ENCODE results near the gene RAPGEF6. TPM values are rescaled to one million over a fixed set of nuclear protein-coding genes. Genes with fewer than 3 reads are reported as not detected.
A peak's percentile ranks its signal among the peaks of the same experiment; 100 is the strongest.
"Not testable (repeated sequence)": the region's sequence is repeated elsewhere in the genome, so short reads cannot be mapped to it uniquely, and the experiment has no call there.

RAPGEF6 gene
- total RNA-seq, 1 donor from 2014 or later = 8.6 TPM

DNA sequence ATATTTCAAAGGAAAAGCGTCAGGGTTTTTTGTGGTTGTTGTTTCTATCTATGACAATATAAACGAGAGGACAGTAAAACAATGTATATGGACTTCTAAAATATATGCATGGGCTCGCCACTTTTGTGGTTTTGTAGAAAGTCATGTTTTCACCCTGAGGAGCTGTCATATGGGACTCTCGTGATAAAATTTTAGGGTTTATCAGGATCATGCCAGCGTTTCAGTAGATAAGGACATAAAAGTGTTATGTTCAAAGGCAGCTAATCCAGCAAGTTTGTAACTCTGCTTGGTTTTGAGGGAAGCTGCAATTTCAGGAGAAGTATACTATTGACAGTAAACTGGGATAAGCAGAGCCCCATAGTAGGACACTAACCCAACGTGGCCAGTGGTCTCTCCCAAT is 250.9 kb downstream of the RAPGEF6 start:
- no peak for ATAC-seq

DNA sequence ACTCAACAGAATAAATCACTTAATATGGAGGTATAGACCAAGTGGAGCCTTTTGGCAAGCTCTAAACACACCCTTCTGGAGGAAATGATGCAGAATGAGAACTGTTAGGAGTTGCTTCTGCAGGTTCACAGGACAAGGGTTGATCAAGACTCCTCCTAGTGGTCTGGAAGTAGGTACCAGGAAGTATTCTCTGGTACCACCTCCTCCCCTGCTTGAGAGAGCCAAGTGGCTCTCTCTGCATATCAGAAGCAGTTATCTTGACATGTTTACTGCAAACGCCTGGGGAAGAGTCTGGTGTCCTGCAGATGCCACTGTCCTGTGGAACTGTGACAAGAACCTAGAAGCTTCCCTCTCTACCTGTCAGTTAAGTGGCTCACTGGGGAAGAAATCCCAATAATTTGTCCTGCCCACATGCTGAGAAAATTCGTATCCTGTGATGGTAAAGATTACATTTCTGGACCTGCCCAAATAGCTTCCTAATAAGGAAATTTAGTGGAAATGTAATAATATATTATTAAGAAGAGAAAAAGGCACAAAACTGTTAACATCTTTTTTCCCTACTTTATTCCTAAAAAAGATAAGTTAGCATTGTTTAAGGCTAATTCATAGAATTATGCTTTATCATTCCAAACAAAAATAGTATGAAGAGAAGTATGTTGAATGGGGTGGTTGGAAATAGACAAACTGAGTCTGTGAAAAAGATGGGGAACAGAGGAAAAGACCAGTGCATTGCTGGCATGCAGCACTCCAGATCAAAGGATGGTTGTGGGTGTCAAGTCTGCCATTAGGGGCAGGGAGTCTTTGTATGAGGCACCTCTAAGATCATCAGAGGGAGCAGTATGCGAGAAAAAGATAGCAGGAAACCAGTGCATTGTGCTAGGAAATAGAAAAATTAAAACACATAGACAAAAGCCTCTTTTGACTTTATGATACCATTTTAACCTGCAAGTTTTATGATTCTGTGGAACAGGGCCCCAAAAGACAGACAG is 252.3 kb downstream of the RAPGEF6 start:
- ATAC-seq = peak; percentile 84

DNA sequence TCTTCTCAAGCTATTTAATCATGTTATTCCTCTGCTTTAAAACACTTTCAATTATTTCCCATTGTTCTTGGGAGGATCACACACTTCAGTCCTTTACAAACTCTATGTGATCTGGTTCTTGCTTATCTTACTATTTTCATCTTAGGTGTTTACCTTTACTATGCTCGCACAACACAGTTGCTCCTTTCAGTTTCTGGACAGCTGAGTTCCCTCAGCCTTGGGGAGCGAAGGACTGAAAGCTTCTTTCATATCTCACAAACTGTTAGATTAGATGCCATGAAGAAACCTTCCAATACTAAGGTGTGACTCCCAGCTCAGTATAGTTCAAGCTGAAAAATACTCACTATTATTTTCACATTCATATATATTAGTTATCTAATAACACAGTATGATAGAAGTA is 253.3 kb downstream of the RAPGEF6 start:
- no peak for ATAC-seq

DNA sequence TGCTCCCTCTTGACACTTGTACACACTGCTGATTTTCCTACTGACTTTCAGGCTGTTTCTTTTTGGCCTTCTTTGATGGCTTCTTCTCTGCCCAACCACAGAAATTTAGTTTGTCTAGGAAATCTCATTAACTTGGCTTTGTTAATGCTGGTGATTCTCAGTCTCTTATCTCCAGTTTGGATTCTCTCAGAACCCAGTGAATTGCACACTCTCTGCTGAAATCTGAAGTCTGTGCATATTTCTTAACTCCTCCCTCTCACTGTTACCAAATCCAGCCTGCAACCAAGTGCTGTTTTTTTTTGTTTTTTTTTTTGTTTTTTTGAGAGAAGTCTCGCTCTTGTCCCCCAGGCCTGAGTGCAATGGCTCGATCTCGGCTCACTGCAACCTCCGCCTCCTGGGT is 254.0 kb downstream of the RAPGEF6 start:
- ATAC-seq = no peak

DNA sequence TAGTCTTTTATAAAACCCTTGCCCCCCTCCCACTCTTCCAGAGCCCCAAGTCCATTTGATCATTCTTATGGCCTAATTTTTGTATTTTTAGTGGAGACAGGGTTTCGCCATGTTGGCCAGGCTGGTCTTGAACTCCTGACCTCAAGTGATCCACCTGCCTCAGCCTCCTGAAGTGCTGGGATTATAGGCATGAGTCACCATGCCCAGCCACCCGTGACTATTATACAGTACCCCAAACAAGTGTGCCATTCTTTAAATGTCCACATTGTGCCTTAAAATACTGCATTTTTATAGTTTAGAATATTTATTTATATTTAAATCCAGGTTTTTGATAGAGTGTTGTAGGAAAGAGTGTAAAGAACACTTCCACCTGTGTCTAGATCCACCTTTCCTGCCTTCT is 254.8 kb downstream of the RAPGEF6 start:
- not testable (repeated sequence) for ATAC-seq

DNA sequence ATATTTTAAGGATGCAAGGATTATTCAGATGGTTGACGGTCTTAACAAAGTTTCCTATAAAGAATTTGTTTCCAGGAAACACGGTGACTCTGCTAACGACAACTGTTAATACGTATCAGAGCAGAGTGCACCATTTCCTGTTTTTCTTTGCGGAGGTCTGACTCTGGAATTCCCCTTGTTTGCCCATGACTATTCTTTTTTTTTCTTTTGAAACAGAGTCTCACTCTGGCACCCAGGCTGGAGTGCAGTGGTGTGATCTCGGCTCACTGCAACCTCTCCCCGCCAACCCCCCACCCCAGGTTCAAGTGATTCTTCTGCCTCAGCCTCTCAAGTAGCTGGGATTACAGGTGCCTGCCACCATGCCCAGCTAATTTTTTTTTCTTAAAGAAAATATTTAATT is 255.3 kb downstream of the RAPGEF6 start:
- ATAC-seq = peak; percentile 47

DNA sequence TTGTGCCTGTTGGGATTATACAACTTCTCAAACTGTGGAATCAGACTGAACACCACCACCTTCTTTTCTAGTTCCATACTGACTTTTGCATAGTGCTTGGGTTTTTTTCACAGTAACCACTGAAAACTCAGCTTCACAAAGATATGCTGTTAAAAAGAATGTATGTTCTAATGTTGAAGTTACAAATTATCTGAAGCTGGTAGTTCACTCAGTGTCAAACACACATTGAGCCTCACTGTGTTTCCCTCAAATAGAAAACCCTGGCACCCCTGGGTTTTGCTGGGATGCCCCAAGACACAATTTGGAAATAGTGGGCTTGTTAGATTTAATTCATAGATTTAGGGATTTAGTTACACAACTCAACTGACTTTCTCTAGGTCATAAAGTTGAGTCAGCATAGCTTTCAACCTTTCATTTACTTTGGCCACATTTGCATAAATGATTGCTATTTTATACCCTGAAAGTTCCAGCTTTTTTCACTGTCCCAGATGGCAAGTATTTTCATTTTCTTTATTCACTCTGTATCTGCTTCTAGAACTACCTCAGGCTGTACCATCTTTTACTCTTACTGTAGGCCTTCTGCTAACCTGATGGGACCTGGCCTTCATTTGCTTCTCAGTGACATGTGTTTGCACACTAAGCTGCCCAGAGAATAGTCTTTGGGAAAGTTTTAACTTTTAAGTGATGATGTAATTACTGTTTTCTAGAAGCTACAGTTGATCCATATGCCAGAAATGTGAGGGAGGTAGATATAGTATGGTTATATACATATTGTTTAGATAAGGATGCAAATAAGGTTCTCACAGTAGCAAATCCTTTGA is 256.1 kb downstream of the RAPGEF6 start:
- no peak for ATAC-seq

DNA sequence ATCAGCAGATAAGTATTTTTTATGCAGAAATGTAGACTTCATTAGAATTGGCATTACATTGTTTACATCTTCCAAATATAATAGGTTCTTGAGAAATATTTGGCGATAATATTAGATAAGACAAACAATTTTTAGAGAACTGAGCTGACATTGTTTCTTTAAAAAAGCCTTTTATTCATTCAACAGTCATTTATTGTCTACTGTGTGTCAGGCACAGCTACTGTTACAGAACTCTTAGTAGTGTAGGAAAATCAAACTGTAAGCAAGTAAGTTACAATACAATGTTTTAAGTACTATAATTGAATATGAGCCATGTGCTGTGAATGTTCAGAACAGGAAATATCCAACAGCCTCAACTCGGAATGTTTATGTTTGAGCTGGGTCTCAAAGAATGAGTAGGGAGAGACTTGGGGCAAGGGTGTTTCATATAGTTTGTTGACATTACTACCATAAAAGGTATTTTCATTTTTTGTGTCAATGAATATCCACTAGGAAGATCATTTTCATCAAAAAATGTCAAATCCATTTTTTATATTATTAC is 257.2 kb downstream of the RAPGEF6 start:
- no peak for ATAC-seq

DNA sequence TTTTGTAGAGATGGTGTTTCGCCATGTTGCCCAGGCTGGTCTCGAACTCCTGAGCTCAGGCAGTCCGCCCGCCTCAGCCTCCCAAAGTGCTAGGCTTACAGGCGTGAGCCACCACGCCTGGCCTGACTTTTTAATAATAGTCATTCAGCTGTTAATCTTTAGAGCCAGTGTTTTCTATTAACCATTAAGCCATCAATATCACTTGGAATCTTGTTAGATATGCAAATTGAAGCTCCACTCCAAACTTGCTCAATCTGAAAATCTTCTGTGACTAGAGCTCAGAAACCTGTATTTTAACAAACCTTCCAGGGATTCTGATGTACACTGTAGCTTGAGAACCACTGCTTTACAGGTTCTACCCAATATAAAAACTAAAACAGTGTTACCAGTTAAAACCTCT is 257.7 kb downstream of the RAPGEF6 start:
- no peak for ATAC-seq

DNA sequence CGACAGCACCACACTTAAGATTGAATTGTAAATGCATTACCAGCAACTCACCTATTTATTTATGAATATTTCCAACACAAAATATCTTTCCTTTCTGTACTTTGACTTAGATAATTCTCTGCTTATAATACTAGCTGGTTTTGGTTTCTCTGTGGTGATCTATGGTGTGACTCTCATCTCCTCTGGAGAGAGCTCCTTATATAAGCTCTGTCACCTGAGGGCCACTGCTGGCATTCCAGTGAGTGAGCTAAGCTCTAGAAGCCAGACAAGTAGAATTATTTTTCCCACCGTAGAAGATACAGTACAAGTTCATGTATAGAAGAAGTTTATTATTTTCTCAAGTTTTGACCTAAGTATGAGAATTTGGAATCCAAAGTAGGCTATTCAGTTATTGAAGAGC is 259.7 kb downstream of the RAPGEF6 start:
- ATAC-seq = no peak

Other genes with a start within 250 kb of the RAPGEF6 start
- 11.7 TPM for gene FNIP1, start 161.8 kb upstream of the RAPGEF6 start, total RNA-seq